Body of pancreas (tissue), 4 donors: ENCODE results near the gene TMCC3. TPM values are rescaled to one million over a fixed set of nuclear protein-coding genes. Genes with fewer than 3 reads are reported as not detected.
A peak's percentile ranks its signal among the peaks of the same experiment; 100 is the strongest.

Experiments
- ATAC-seq: fragments of 150-250 bp; one replicate; pipeline ENCODE4 v1.9.1; 2016
- DNase-seq, 4 donors: peaks; one replicate each; pipeline ENCODE4 v3.0.0-alpha.2; 2019
- H3K27ac ChIP-seq, 4 donors: fragments of 200-600 bp; sonication (generic); 1 replicate in 3 of 4; 2 replicates in 1 of 4; pipeline versions ENCODE4 v1.5.1 to v1.6.1; 2016 to 2019; ENCODE audit warnings: mild to moderate bottlenecking in 1 of 4, mixed read lengths in 1 of 4, moderate library complexity in 1 of 4
- H3K27me3 ChIP-seq, 2 donors: fragments of 200-600 bp; sonication (generic); one replicate each; pipeline ENCODE4 v1.6.0; 2016; ENCODE audit warnings: mild to moderate bottlenecking in 1 of 2
- H3K36me3 ChIP-seq, 2 donors: fragments of 200-600 bp; sonication (generic); replicated peaks in 1 of 2; 2 replicates each; pipeline ENCODE4 v1.5.1; 2016; ENCODE audit warnings: low read depth in 2 of 2; ENCODE audit not compliant: insufficient read depth in 1 of 2
- H3K4me1 ChIP-seq: fragments of 200-600 bp; sonication (generic); one replicate; pipeline ENCODE4 v1.6.0; 2016
- H3K4me3 ChIP-seq, 2 donors: fragments of 200-600 bp; sonication (generic); 1 replicate in 1 of 2; 2 replicates in 1 of 2; pipeline ENCODE4 v1.5.1; 2016 to 2019
- H3K9me3 ChIP-seq, 3 donors: fragments of 200-600 bp; sonication (generic); 1 replicate in 2 of 3; 2 replicates in 1 of 3; pipeline ENCODE4 v1.5.1; 2016
- POLR2A ChIP-seq, 3 donors: fragments of 450-650 bp; IDR thresholded peaks; one replicate each; pipeline ENCODE4 v1.6.1; 2016; ENCODE audit warnings: antibody characterized with exemption in 3 of 3, mild to moderate bottlenecking in 2 of 3
- WGBS, 2 donors: methylation state at CpG; one replicate each; pipeline ENCODE4 v1.1.5; 2017; 5-methylcytosine and 5-hydroxymethylcytosine counted together
- intact Hi-C: fragments of 100-400 bp; cut with DNase I; formaldehyde crosslinking; loops from one replicate; pipeline ENCODE4 v1.15.1; 2023
- total RNA-seq, 2 donors: library from RNA; depleted of rRNA; stranded (reverse); fragments of >200 nt; gene quantifications; one replicate each; pipeline ENCODE4 v1.1.0, GENCODE V29; 2016
- TF ChIP-seq, protein P1 (sequence below), 7 experiments: fragments of 450-650 bp in 4 of 7; fragments of 200-600 bp in 3 of 7; sonication (generic) in 3 of 7; IDR thresholded peaks; one replicate each; pipeline ENCODE4 v1.5.1; 2016 to 2019; ENCODE audit warnings: antibody characterized with exemption in 7 of 7

The TMCC3 gene
- 1 to 10 TPM; 1.3 to 3.6 TPM for total RNA-seq

DNA sequence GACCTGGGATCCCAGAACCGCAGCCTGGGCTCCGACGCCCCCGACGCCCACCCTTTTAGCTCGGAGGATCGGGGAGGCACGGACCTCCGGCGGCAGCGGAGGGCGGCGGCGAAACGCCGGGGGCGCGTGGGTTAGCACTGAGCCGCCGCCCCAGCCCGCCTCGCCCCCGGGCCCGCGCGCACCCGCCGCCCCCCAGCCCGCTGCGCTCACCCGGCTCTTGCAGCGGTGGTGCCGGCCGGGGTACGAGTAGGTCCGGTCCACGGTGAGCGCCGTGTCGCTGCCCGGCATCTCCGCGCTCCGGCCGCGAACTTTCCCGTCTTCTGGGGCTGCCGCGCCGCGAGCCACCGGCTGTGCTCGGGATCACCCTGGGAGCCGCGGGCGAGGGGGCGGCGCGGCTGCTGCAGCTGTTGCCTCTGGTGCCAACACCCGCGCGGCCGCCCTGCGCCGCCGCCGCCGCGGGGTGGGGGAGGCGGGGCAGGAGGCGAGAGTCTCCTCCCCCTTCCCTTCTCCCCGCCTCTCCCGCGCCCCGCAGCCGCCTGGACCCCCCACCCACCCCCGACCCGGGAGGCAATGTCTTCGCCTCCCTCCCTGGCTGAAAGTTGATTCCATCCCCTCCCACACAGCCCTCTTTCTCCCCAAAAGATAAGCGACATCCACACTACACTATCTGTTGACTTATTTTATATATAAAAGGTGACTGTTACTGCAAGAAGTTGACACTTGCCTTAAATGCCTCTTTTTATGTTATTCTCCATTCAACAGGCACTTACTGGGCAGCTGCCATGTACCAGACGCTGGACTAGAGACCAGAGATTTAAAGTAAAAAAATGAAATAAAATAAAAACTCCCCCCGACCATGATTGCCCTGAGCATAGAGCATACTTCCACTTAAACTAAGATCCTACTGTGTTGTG lies at the start of gene TMCC3:
TSS of gene TMCC3 (minus strand) at position 415 of the 914 bp plus-strand sequence. CDS start at position 288, 127 bp downstream.
- TF ChIP-seq POLR2A (IDR thresholded peaks at IDR 0.05): peak in 2 of 3 donors; percentile 7 to 33
- TF ChIP-seq, protein P1, sequence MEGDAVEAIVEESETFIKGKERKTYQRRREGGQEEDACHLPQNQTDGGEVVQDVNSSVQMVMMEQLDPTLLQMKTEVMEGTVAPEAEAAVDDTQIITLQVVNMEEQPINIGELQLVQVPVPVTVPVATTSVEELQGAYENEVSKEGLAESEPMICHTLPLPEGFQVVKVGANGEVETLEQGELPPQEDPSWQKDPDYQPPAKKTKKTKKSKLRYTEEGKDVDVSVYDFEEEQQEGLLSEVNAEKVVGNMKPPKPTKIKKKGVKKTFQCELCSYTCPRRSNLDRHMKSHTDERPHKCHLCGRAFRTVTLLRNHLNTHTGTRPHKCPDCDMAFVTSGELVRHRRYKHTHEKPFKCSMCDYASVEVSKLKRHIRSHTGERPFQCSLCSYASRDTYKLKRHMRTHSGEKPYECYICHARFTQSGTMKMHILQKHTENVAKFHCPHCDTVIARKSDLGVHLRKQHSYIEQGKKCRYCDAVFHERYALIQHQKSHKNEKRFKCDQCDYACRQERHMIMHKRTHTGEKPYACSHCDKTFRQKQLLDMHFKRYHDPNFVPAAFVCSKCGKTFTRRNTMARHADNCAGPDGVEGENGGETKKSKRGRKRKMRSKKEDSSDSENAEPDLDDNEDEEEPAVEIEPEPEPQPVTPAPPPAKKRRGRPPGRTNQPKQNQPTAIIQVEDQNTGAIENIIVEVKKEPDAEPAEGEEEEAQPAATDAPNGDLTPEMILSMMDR (IDR thresholded peaks at IDR 0.05): peak in 2 of 7 experiments; percentile 4 to 6
- Histone ChIP-seq H3K27ac (peak within 1 kb of the TSS; percentile 11 to 76 (median 52)), H3K4me3 (peak within 1 kb of the TSS in 1 of 2 donors; percentile 60), H3K27me3 (no peaks in the 10 kb centered on the region), H3K4me1 (peaks cover 10% of the 10 kb centered on the region), H3K36me3 (no peaks in the 10 kb centered on the region), H3K9me3 (no peaks in the 10 kb centered on the region)
- WGBS, 2 donors: 1 to 8% methylated on average over 8 to 63 of the region's 82 CpGs
- intact Hi-C loops: no loop called here
- DNase-seq (peak; percentile 26 to 64 (median 49)), ATAC-seq (peak; percentile 80)

GRCh38 chr12:94699801-94700200 lies 49.4 kb upstream of the TMCC3 start:
- intact Hi-C loops: no loop called here
- 39 to 57% methylated on average over 1 of the region's 1 CpG for WGBS, 2 donors
- Histone ChIP-seq H3K36me3 (no peaks in the 10 kb centered on the region), H3K27ac (no peak overlapping the region), H3K4me1 (peaks cover 7% of the 10 kb centered on the region), H3K27me3 (no peaks in the 10 kb centered on the region), H3K9me3 (no peaks in the 10 kb centered on the region), H3K4me3 (no peak overlapping the region)
- ATAC-seq (no peak), DNase-seq (no peak)
- no peak for TF ChIP-seq POLR2A (IDR thresholded peaks at IDR 0.05)
- TF ChIP-seq, protein P1 (IDR thresholded peaks at IDR 0.05): no peak

DNA sequence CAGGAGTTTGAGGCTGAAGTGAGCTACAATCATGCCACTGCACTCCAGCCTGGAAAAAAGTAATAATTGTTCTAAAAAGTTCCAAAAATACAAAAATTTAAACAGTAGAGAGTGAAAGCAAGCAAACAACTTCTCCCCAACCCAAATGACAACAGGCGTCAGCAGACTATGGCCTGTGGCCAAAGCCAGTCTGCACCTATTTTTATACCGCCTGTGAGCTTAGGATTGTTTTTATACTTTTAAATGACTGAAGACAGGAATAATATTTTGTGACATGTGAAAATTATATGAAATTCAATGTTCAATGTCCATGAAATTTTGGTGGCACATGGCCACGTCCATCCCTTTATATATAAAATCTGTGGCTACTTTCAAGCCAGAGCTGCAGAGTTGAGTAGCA lies 48.2 kb upstream of the TMCC3 start:
- H3K27me3 ChIP-seq: no peaks in the 10 kb centered on the region
- ATAC-seq (no peak), DNase-seq (no peak)
- H3K9me3 ChIP-seq: no peaks in the 10 kb centered on the region
- H3K27ac ChIP-seq: no peak overlapping the region
- no peak for TF ChIP-seq POLR2A (IDR thresholded peaks at IDR 0.05)
- TF ChIP-seq, protein P1 (IDR thresholded peaks at IDR 0.05): no peak
- WGBS, 2 donors: 75 to 84% methylated on average over 3 of the region's 3 CpGs
- H3K4me1 ChIP-seq: no peaks in the 10 kb centered on the region
- intact Hi-C loops: no loop called here
- H3K36me3 ChIP-seq: no peaks in the 10 kb centered on the region
- no peak overlapping the region for H3K4me3 ChIP-seq

DNA sequence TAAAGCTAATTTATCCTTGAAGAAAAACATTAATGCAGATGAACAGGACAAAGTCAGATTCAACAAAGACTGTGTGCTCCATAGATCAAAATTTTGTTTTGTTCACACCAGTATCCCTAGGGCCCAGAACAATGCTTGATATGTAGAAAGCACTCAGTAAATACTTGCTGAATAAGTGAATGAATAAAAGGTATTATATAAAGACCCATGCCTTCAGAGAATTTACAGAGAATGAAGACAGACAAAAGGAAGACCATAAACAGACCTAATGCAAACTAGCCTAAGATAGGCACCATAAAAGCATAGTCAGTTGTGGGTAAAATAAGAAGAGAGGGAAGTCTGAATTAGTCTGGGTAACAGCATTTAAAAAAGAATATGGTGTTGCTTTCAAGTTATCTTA lies 47.3 kb upstream of the TMCC3 start:
- H3K4me3 ChIP-seq: no peak overlapping the region
- no peaks in the 10 kb centered on the region for H3K4me1 ChIP-seq
- ATAC-seq (no peak), DNase-seq (no peak)
- no peaks in the 10 kb centered on the region for H3K36me3 ChIP-seq
- no peaks in the 10 kb centered on the region for H3K27me3 ChIP-seq
- H3K9me3 ChIP-seq: no peaks in the 10 kb centered on the region
- no peak for TF ChIP-seq POLR2A (IDR thresholded peaks at IDR 0.05)
- TF ChIP-seq, protein P1 (IDR thresholded peaks at IDR 0.05): no peak
- intact Hi-C loops: no loop called here
- no peak overlapping the region for H3K27ac ChIP-seq
